ENCODE data around the gene WNT9B.

GRCh38 chr17:46819906-46820351 lies 31.5 kb upstream of the WNT9B start:
- TF ChIP-seq RAD21 (IDR thresholded peaks at IDR 0.05) (no peak), CTCF (IDR thresholded peaks at IDR 0.05; ENCODE audit: low read depth, low read length, missing input control) (no peak), SP1 (IDR thresholded peaks at IDR 0.05) (no peak), REST (IDR thresholded peaks at IDR 0.05) (no peak), RXRA (IDR thresholded peaks at IDR 0.05) (no peak)

Measured in liver (tissue), 3 donors.